Muscle layer of colon (tissue), 2 donors: ENCODE data around the gene TTK.
A peak's percentile ranks its signal among the peaks of the same experiment; 100 is the strongest.

Experiments used
- H3K27ac ChIP-seq: one replicate; pipeline ENCODE4 v1.7.0; 2013; ENCODE audit warnings: low read depth, mild to moderate bottlenecking, low read length, moderate library complexity
- H3K27me3 ChIP-seq, 2 donors: one replicate each; pipeline ENCODE4 v1.7.0; 2013; ENCODE audit warnings: low read length in 2 of 2, mild to moderate bottlenecking in 2 of 2; ENCODE audit not compliant: insufficient read depth in 2 of 2, control insufficient read depth in 1 of 2
- H3K36me3 ChIP-seq: one replicate; pipeline ENCODE4 v1.7.0; 2013; ENCODE audit warnings: mild to moderate bottlenecking, low read length; ENCODE audit not compliant: insufficient read depth
- H3K4me1 ChIP-seq: one replicate; pipeline ENCODE4 v1.7.0; 2013; ENCODE audit warnings: mild to moderate bottlenecking, low read length; ENCODE audit not compliant: insufficient read depth
- H3K4me3 ChIP-seq, 2 donors: one replicate each; pipeline ENCODE4 v1.7.0; 2013; ENCODE audit warnings: low read length in 2 of 2, low read depth in 1 of 2, mild to moderate bottlenecking in 1 of 2, moderate library complexity in 1 of 2
- H3K9ac ChIP-seq: one replicate; pipeline ENCODE4 v1.7.0; 2013; ENCODE audit warnings: low read length
- H3K9me3 ChIP-seq: one replicate; pipeline ENCODE4 v1.7.0; 2013; ENCODE audit warnings: mild to moderate bottlenecking, low read length
- donor health status: abdominal sarcoma.
- donor health status: Adenocarcinoma of cecum.

TTK gene

GRCh38 chr6:79993911-79994309 is 10.5 kb upstream of the TTK start:
- Histone ChIP-seq H3K9ac (no peak overlapping the region), H3K36me3 (no peaks in the 10 kb centered on the region), H3K4me3 (no peak overlapping the region), H3K27me3 (no peaks in the 10 kb centered on the region), H3K9me3 (no peaks in the 10 kb centered on the region), H3K4me1 (no peaks in the 10 kb centered on the region), H3K27ac (no peak overlapping the region)

- no peaks in the 10 kb centered on the region for H3K27me3 ChIP-seq
- no peaks in the 10 kb centered on the region for H3K9me3 ChIP-seq
- H3K9ac ChIP-seq, result no peak overlapping the region
- no peak overlapping the region for H3K4me3 ChIP-seq
- no peaks in the 10 kb centered on the region for H3K4me1 ChIP-seq
- H3K27ac ChIP-seq, result no peak overlapping the region
- no peaks in the 10 kb centered on the region for H3K36me3 ChIP-seq
These were observed 6.7 kb upstream of the TTK start for GRCh38 chr6:79997728-79998127.

GRCh38 chr6:80001337-80001736 is 3.1 kb upstream of the TTK start:
- Histone ChIP-seq H3K27me3 (no peaks in the 10 kb centered on the region), H3K9ac (no peak overlapping the region), H3K36me3 (no peaks in the 10 kb centered on the region), H3K4me1 (peaks cover 12% of the 10 kb centered on the region), H3K27ac (no peak overlapping the region), H3K4me3 (no peak overlapping the region), H3K9me3 (no peaks in the 10 kb centered on the region)

- peak overlapping the region; percentile 60 for H3K9ac ChIP-seq
- no peaks in the 10 kb centered on the region for H3K9me3 ChIP-seq
- no peaks in the 10 kb centered on the region for H3K27me3 ChIP-seq
- H3K4me1 ChIP-seq, result peaks cover 12% of the 10 kb centered on the region
- peak overlapping the region; percentile 40 for H3K27ac ChIP-seq
- H3K36me3 ChIP-seq, result no peaks in the 10 kb centered on the region
- peak overlapping the region; percentile 85 to 89 for H3K4me3 ChIP-seq
These were observed 650 bp upstream of the TTK start for GRCh38 chr6:80003826-80004172.

- no peak overlapping the region for H3K27ac ChIP-seq
- no peak overlapping the region for H3K9ac ChIP-seq
- no peaks in the 10 kb centered on the region for H3K27me3 ChIP-seq
- H3K9me3 ChIP-seq, result no peaks in the 10 kb centered on the region
- H3K4me3 ChIP-seq, result no peak overlapping the region
- peaks cover 12% of the 10 kb centered on the region for H3K4me1 ChIP-seq
- H3K36me3 ChIP-seq, result no peaks in the 10 kb centered on the region
These were observed 957 bp downstream of the TTK start for GRCh38 chr6:80005406-80005805.

GRCh38 chr6:80006541-80006940 is 2.1 kb downstream of the TTK start:
- no peaks in the 10 kb centered on the region for H3K9me3 ChIP-seq
- peaks cover 12% of the 10 kb centered on the region for H3K4me1 ChIP-seq
- H3K9ac ChIP-seq, result no peak overlapping the region
- H3K4me3 ChIP-seq, result no peak overlapping the region
- no peak overlapping the region for H3K27ac ChIP-seq
- H3K36me3 ChIP-seq, result no peaks in the 10 kb centered on the region
- H3K27me3 ChIP-seq, result no peaks in the 10 kb centered on the region

GRCh38 chr6:80009531-80009930 is 5.1 kb downstream of the TTK start:
- no peaks in the 10 kb centered on the region for H3K27me3 ChIP-seq
- H3K27ac ChIP-seq, result no peak overlapping the region
- no peaks in the 10 kb centered on the region for H3K9me3 ChIP-seq
- H3K4me1 ChIP-seq, result peaks cover 6% of the 10 kb centered on the region
- no peak overlapping the region for H3K9ac ChIP-seq
- no peaks in the 10 kb centered on the region for H3K36me3 ChIP-seq
- no peak overlapping the region for H3K4me3 ChIP-seq

- H3K9me3 ChIP-seq, result no peaks in the 10 kb centered on the region
- no peaks in the 10 kb centered on the region for H3K4me1 ChIP-seq
- no peak overlapping the region for H3K27ac ChIP-seq
- no peaks in the 10 kb centered on the region for H3K27me3 ChIP-seq
- no peaks in the 10 kb centered on the region for H3K36me3 ChIP-seq
- no peak overlapping the region for H3K4me3 ChIP-seq
- H3K9ac ChIP-seq, result no peak overlapping the region
These were observed 5.8 kb downstream of the TTK start for GRCh38 chr6:80010288-80010687.

GRCh38 chr6:80015839-80016435 is 11.5 kb downstream of the TTK start:
- H3K36me3 ChIP-seq, result no peaks in the 10 kb centered on the region

GRCh38 chr6:80020381-80021120 is 16.1 kb downstream of the TTK start:
- Histone ChIP-seq H3K4me3 (no peak overlapping the region), H3K27me3 (no peaks in the 10 kb centered on the region), H3K36me3 (no peaks in the 10 kb centered on the region), H3K4me1 (no peaks in the 10 kb centered on the region), H3K9ac (no peak overlapping the region), H3K9me3 (no peaks in the 10 kb centered on the region), H3K27ac (no peak overlapping the region)

More at GRCh38 chr6:80015839-80016435, 11.5 kb downstream of the TTK start:
- Histone ChIP-seq H3K27ac (no peak overlapping the region), H3K4me3 (no peak overlapping the region), H3K9ac (no peak overlapping the region), H3K4me1 (no peaks in the 10 kb centered on the region), H3K27me3 (no peaks in the 10 kb centered on the region), H3K9me3 (no peaks in the 10 kb centered on the region)

GRCh38 chr6:80021131-80021530 is 16.7 kb downstream of the TTK start:
- Histone ChIP-seq H3K9me3 (no peaks in the 10 kb centered on the region), H3K27ac (no peak overlapping the region), H3K4me3 (no peak overlapping the region), H3K9ac (no peak overlapping the region), H3K27me3 (no peaks in the 10 kb centered on the region), H3K4me1 (no peaks in the 10 kb centered on the region), H3K36me3 (no peaks in the 10 kb centered on the region)

GRCh38 chr6:80021591-80021990 is 17.1 kb downstream of the TTK start:
- Histone ChIP-seq H3K9ac (no peak overlapping the region), H3K36me3 (no peaks in the 10 kb centered on the region), H3K27ac (no peak overlapping the region), H3K4me1 (no peaks in the 10 kb centered on the region), H3K9me3 (no peaks in the 10 kb centered on the region), H3K4me3 (no peak overlapping the region), H3K27me3 (no peaks in the 10 kb centered on the region)
